Activated CD8-positive, alpha-beta T cell treated with anti-CD3 and anti-CD28 coated beads, Interleukin-2, amount 10 ng/mL, durations not matched to agents 7 days and 5 days (primary cell): ENCODE data around the gene KIAA1328. TPM values are rescaled to one million over a fixed set of nuclear protein-coding genes. Genes with fewer than 3 reads are reported as not detected.

Experiments used
- ATAC-seq: fragments of 150-1000 bp; cut with Tn5 transposase; one replicate; pipeline ENCODE4 v1.10.0; 2021; ENCODE audit warnings: moderate library complexity
- CTCF ChIA-PET: fragments of 350-600 bp; sonication (Branson Sonifier 250); formaldehyde crosslinking; loops from one replicate; lab custom pipeline; 2021; ENCODE audit warnings: antibody characterized with exemption; lab: Charles Lee
- POLR2A ChIA-PET: fragments of 350-600 bp; sonication (Branson Sonifier 250); formaldehyde crosslinking; loops from one replicate; lab custom pipeline; 2021; ENCODE audit warnings: antibody characterized with exemption; lab: Charles Lee
- DNase-seq: peaks from one replicate; pipeline ENCODE4 v3.0.0-alpha.2; 2020
- H3K27ac Mint-ChIP-seq: one replicate; pipeline ENCODE4 v1.8.0; 2021; ENCODE audit warnings: mild to moderate bottlenecking, mixed read lengths
- H3K27me3 Mint-ChIP-seq: one replicate; pipeline ENCODE4 v1.8.0; 2021; ENCODE audit warnings: low read depth, mixed read lengths
- H3K36me3 Mint-ChIP-seq: one replicate; pipeline ENCODE4 v1.8.0; 2021; ENCODE audit warnings: low read depth, mixed read lengths
- H3K4me1 Mint-ChIP-seq: one replicate; pipeline ENCODE4 v1.8.0; 2021; ENCODE audit warnings: low read depth, mixed read lengths
- H3K4me3 Mint-ChIP-seq: one replicate; pipeline ENCODE4 v1.8.0; 2021; ENCODE audit warnings: mild to moderate bottlenecking, mixed read lengths
- H3K9me3 Mint-ChIP-seq: one replicate; pipeline ENCODE4 v1.8.0; 2022; ENCODE audit warnings: mixed read lengths; ENCODE audit not compliant: insufficient read depth
- total RNA-seq, 2 experiments: library from RNA; stranded (reverse); gene quantifications; one replicate each; pipeline ENCODE4 v1.2.3, GENCODE V29; 2021

The KIAA1328 gene
- total RNA-seq, 2 experiments from 2014 or later: 8.4 to 8.7 TPM

DNA sequence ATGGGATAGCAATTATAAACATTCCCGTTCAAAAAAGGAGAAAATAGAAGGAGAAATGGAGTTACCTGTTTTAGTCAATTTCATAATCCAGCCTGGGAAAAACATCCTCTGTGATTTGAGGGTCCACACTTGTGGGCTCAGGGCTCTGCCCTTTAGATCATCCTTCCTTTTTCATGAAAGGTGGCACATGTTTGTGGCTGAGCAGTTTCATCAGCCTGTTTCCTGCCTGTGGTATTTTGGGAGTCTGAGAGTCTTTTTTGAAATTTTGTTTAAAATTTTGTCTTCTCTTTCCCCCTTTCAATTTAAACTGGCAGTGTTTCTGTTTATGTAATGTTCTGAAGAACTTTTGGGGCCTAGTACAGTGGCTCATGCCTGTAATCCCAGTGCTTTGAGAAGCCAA lies 84.0 kb downstream of the KIAA1328 start:
- H3K27ac Mint-ChIP-seq: peak overlapping the region; percentile 84
- peak; percentile 23 for DNase-seq
- H3K9me3 Mint-ChIP-seq: no peaks in the 10 kb centered on the region
- no peaks in the 10 kb centered on the region for H3K27me3 Mint-ChIP-seq
- no peak for ATAC-seq
- peaks cover 19% of the 10 kb centered on the region for H3K4me1 Mint-ChIP-seq
- no peak overlapping the region for H3K4me3 Mint-ChIP-seq
- CTCF ChIA-PET: no interaction called here
- H3K36me3 Mint-ChIP-seq: peaks cover 17% of the 10 kb centered on the region
- POLR2A ChIA-PET: no interaction called here

- Mint-ChIP-seq H3K4me3 (no peak overlapping the region), H3K4me1 (peaks cover 10% of the 10 kb centered on the region), H3K27me3 (no peaks in the 10 kb centered on the region), H3K36me3 (peaks cover 5% of the 10 kb centered on the region), H3K27ac (no peak overlapping the region), H3K9me3 (no peaks in the 10 kb centered on the region)
- ChIA-PET POLR2A (no interaction called here), CTCF (no interaction called here)
- no peak for DNase-seq
- no peak for ATAC-seq
Measured at GRCh38 chr18:36917907-36918306, 89.0 kb downstream of the KIAA1328 start.

DNA sequence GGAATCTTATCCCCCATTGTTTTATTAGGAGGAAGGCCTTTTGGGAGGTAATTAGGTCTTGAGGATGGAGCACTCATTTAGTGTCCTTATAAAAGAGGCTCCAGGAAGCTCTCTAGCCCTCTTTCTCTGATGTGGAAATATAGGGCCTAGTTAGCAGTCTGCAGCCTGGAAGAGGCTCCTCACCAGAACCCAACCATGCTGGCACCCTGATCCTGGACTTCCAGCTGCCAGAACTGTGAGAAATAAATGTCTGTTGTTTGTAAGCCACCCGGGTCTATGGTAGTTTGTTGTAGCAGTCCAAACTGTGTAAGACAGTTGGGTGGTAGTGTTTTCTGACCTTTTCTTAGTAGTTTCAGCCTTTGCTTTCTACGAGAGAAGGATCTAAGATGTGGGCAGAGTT lies 100.7 kb downstream of the KIAA1328 start:
- Mint-ChIP-seq H3K27me3 (no peaks in the 10 kb centered on the region), H3K36me3 (no peaks in the 10 kb centered on the region), H3K9me3 (peaks cover 3% of the 10 kb centered on the region), H3K27ac (no peak overlapping the region), H3K4me3 (no peak overlapping the region), H3K4me1 (no peaks in the 10 kb centered on the region)
- ChIA-PET CTCF (no interaction called here), POLR2A (no interaction called here)
- DNase-seq (no peak), ATAC-seq (no peak)

- ChIA-PET POLR2A (no interaction called here), CTCF (interaction anchor here (1.8 kb wide), 1 partner anchor 11 kb away, joined by 6 read pairs; no protein-coding TSS in a partner anchor)
- no peaks in the 10 kb centered on the region for H3K36me3 Mint-ChIP-seq
- no peaks in the 10 kb centered on the region for H3K27me3 Mint-ChIP-seq
- H3K4me3 Mint-ChIP-seq: no peak overlapping the region
- H3K9me3 Mint-ChIP-seq: no peaks in the 10 kb centered on the region
- ATAC-seq: no peak
- H3K4me1 Mint-ChIP-seq: no peaks in the 10 kb centered on the region
- no peak overlapping the region for H3K27ac Mint-ChIP-seq
- no peak for DNase-seq
Measured at GRCh38 chr18:36931106-36931505, 102.2 kb downstream of the KIAA1328 start.

GRCh38 chr18:36933552-36933951 lies 104.6 kb downstream of the KIAA1328 start:
- DNase-seq: no peak

DNA sequence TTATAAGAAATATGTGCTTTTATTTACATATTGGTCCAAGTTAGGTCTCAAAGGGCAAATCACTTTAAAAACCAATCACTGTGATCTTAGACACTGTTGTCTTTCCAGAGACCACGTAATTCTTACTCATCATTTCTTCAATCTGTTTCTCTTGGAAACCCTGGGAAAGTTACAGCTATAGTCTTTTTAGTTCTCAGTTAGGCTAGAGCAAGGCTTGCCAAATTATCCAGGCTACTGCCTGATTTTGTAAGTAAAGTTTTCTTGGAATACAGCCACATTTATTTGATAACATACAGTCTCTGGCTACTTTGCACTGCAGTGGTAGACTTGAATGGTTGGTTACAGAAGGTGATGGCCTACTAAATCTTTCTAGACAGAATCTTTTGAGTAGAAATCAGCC lies 106.0 kb downstream of the KIAA1328 start:
- Mint-ChIP-seq H3K9me3 (peaks cover 7% of the 10 kb centered on the region), H3K27me3 (no peaks in the 10 kb centered on the region), H3K4me3 (no peak overlapping the region), H3K4me1 (no peaks in the 10 kb centered on the region), H3K27ac (no peak overlapping the region), H3K36me3 (no peaks in the 10 kb centered on the region)
- POLR2A ChIA-PET: no interaction called here
- ATAC-seq (no peak), DNase-seq (no peak)
- CTCF ChIA-PET: no interaction called here

More at GRCh38 chr18:36933552-36933951, 104.6 kb downstream of the KIAA1328 start:
- Mint-ChIP-seq H3K27ac (no peak overlapping the region), H3K4me1 (no peaks in the 10 kb centered on the region), H3K36me3 (no peaks in the 10 kb centered on the region), H3K9me3 (peaks cover 7% of the 10 kb centered on the region), H3K4me3 (no peak overlapping the region), H3K27me3 (no peaks in the 10 kb centered on the region)
- ATAC-seq: no peak
- POLR2A ChIA-PET: interaction anchor here (0.6 kb wide), 1 partner anchor 8 kb away, joined by 3 read pairs; no protein-coding TSS in a partner anchor
- CTCF ChIA-PET: no interaction called here

DNA sequence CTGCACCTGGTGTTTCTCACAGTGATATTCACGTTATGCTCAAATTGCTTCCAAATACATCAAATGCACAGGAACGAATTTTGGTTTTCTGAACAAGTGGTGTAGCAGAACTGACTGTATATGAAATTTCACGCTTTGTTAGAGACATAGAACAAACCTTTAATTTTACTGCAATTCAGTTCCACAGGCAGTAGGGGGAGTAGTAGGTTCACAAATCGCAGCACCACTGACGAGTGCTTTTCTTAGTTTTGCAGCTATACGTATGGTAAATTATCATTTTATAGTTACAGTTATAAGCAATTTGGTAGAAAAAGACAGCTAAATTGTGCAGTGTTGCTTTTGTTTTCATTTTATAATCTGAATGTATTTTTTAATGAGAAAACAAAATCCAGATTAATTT lies 113.3 kb downstream of the KIAA1328 start:
- POLR2A ChIA-PET: no interaction called here
- CTCF ChIA-PET: interaction anchor here (0.6 to 1.5 kb wide), 6 partner anchors 11 to 308 kb away, joined by 3 to 6 read pairs (median 3); partner anchors contain the start of gene KIAA1328
- Mint-ChIP-seq H3K36me3 (no peaks in the 10 kb centered on the region), H3K4me3 (no peak overlapping the region), H3K27me3 (no peaks in the 10 kb centered on the region), H3K4me1 (no peaks in the 10 kb centered on the region), H3K9me3 (no peaks in the 10 kb centered on the region), H3K27ac (no peak overlapping the region)
- ATAC-seq (no peak), DNase-seq (peak; percentile 29)

GRCh38 chr18:36947820-36948348 lies 119.0 kb downstream of the KIAA1328 start:
- DNase-seq (no peak), ATAC-seq (no peak)
- H3K27ac Mint-ChIP-seq: no peak overlapping the region
- H3K27me3 Mint-ChIP-seq: no peaks in the 10 kb centered on the region
- H3K4me1 Mint-ChIP-seq: no peaks in the 10 kb centered on the region
- no peaks in the 10 kb centered on the region for H3K36me3 Mint-ChIP-seq
- no peaks in the 10 kb centered on the region for H3K9me3 Mint-ChIP-seq
- ChIA-PET CTCF (no interaction called here), POLR2A (no interaction called here)
- H3K4me3 Mint-ChIP-seq: no peak overlapping the region

GRCh38 chr18:36950282-36950681 lies 121.4 kb downstream of the KIAA1328 start:
- Mint-ChIP-seq H3K4me1 (no peaks in the 10 kb centered on the region), H3K27me3 (no peaks in the 10 kb centered on the region), H3K4me3 (no peak overlapping the region), H3K27ac (no peak overlapping the region), H3K9me3 (no peaks in the 10 kb centered on the region), H3K36me3 (no peaks in the 10 kb centered on the region)
- ChIA-PET CTCF (no interaction called here), POLR2A (no interaction called here)
- ATAC-seq (no peak), DNase-seq (no peak)

- ATAC-seq: no peak
- H3K27ac Mint-ChIP-seq: no peak overlapping the region
Measured at GRCh38 chr18:36950960-36951359, 122.0 kb downstream of the KIAA1328 start.

GRCh38 chr18:36953047-36953446 lies 124.1 kb downstream of the KIAA1328 start:
- H3K4me3 Mint-ChIP-seq: no peak overlapping the region
- no peak for DNase-seq
- peaks cover 2% of the 10 kb centered on the region for H3K36me3 Mint-ChIP-seq
- no peak for ATAC-seq
- no peaks in the 10 kb centered on the region for H3K4me1 Mint-ChIP-seq
- H3K27ac Mint-ChIP-seq: no peak overlapping the region
- ChIA-PET POLR2A (no interaction called here), CTCF (no interaction called here)
- peaks cover 5% of the 10 kb centered on the region for H3K9me3 Mint-ChIP-seq
- H3K27me3 Mint-ChIP-seq: no peaks in the 10 kb centered on the region

More at GRCh38 chr18:36950960-36951359, 122.0 kb downstream of the KIAA1328 start:
- Mint-ChIP-seq H3K9me3 (peaks cover 1% of the 10 kb centered on the region), H3K4me3 (no peak overlapping the region), H3K36me3 (no peaks in the 10 kb centered on the region), H3K4me1 (no peaks in the 10 kb centered on the region), H3K27me3 (no peaks in the 10 kb centered on the region)
- ChIA-PET CTCF (no interaction called here), POLR2A (no interaction called here)
- DNase-seq: no peak

DNA sequence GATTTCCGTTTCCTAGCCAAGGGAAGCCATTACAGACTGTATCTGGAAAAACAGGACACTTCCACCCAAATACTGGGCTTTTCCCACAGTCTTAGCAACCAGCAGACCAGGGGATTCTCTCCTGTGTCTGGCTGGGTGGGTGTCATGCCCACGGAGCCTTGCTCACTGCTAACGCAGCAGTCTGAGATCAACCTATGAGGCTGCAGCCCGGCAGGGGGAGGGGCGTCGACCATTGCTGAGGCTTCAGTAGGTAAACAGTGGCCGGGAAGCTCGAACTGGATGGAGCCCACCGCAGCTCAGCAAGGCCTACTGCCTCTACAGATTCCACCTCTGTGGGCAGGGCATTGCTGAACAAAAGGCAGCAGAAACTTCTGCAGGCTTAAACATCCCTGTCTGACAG lies 131.1 kb downstream of the KIAA1328 start:
- H3K36me3 Mint-ChIP-seq: peaks cover 12% of the 10 kb centered on the region

GRCh38 chr18:36963464-36963863 lies 134.5 kb downstream of the KIAA1328 start:
- Mint-ChIP-seq H3K4me3 (no peak overlapping the region), H3K4me1 (no peaks in the 10 kb centered on the region), H3K27ac (no peak overlapping the region), H3K9me3 (peaks cover 29% of the 10 kb centered on the region), H3K36me3 (peaks cover 14% of the 10 kb centered on the region), H3K27me3 (no peaks in the 10 kb centered on the region)
- DNase-seq (no peak), ATAC-seq (no peak)
- POLR2A ChIA-PET: no interaction called here
- CTCF ChIA-PET: interaction anchor here (1.7 kb wide), 1 partner anchor 21 kb away, joined by 5 read pairs; no protein-coding TSS in a partner anchor

More for the DNA sequence above, 131.1 kb downstream of the KIAA1328 start:
- no peaks in the 10 kb centered on the region for H3K4me1 Mint-ChIP-seq
- no peaks in the 10 kb centered on the region for H3K27me3 Mint-ChIP-seq
- DNase-seq (no peak), ATAC-seq (no peak)
- no peak overlapping the region for H3K4me3 Mint-ChIP-seq
- no peak overlapping the region for H3K27ac Mint-ChIP-seq
- CTCF ChIA-PET: no interaction called here
- peaks cover 19% of the 10 kb centered on the region for H3K9me3 Mint-ChIP-seq
- POLR2A ChIA-PET: no interaction called here
